HCT116 (cell line): Measurements from ENCODE around the gene HOMER2. TPM values are rescaled to one million over a fixed set of nuclear protein-coding genes. Genes with fewer than 3 reads are reported as not detected.

Experiments used
- ATAC-seq: fragments of 200-7000 bp; cut with Tn5 transposase; 2 replicates; pipeline ENCODE4 v1.9.1; 2020; ENCODE audit warnings: mild to moderate bottlenecking, moderate library complexity
- BruUV-seq: library from RNA; stranded (reverse); fragments of 400-500 nt; replicated peaks from 2 replicates; lab custom pipeline; 2021; lab: Mats Ljungman, UMichigan
- CTCF ChIA-PET: fragments of 300-600 bp; sonication (Branson Sonifier 250); formaldehyde crosslinking; loops from one replicate; lab custom pipeline; 2021; ENCODE audit warnings: antibody characterized with exemption; lab: Charles Lee
- POLR2A ChIA-PET: fragments of 300-600, 350-600 bp; sonication (Branson Sonifier 250); formaldehyde crosslinking; loops from one replicate; lab custom pipeline; 2021; ENCODE audit warnings: antibody characterized with exemption; lab: Charles Lee
- RAD21 ChIA-PET, 2 experiments: fragments of 300-600 bp; sonication (Branson Sonifier 250); formaldehyde crosslinking; loops; one replicate each; lab custom pipeline; 2023; ENCODE audit warnings: low total read pairs in 2 of 2; ENCODE audit not compliant: uncharacterized antibody in 2 of 2, unreplicated experiment in 2 of 2, low non-redundant PET in 1 of 2; lab: Charles Lee
- DNase-seq: peaks from one replicate; pipeline ENCODE4 v3.0.0-alpha.2; 2010; ENCODE audit warnings: low read depth, low spot score
- H2AFZ ChIP-seq: fragments of 200-600 bp; shearing (Covaris generic), sonication (generic); 2 replicates; pipeline ENCODE4 v1.6.1; 2017; ENCODE audit warnings: low read depth, mixed run types, mixed read lengths, antibody characterized with exemption, low read length; ENCODE audit not compliant: poor library complexity, severe bottlenecking
- H3K27ac ChIP-seq: 2 replicates; pipeline ENCODE4 v1.5.1; 2012; ENCODE audit warnings: low read depth, low read length
- H3K27me3 ChIP-seq: fragments of 200-600 bp; sonication (generic); 2 replicates; pipeline ENCODE4 v1.6.1; 2016; ENCODE audit warnings: mixed run types, low read length, mixed read lengths; ENCODE audit not compliant: insufficient read depth
- H3K36me3 ChIP-seq, 2 experiments: fragments of 200-500 bp in 1 of 2; fragments of 200-600 bp in 1 of 2; sonication (Bioruptor generic) in 1 of 2; sonication (generic) in 1 of 2; 2 replicates each; pipeline versions ENCODE4 v1.5.1 to v1.6.1; 2014 to 2016; ENCODE audit warnings: low read length in 2 of 2, inconsistent platforms in 1 of 2, mixed read lengths in 1 of 2, mixed run types in 1 of 2; ENCODE audit not compliant: insufficient read depth in 2 of 2, control insufficient read depth in 1 of 2
- H3K4me1 ChIP-seq, 2 experiments: fragments of 200-600 bp in 1 of 2; sonication (generic) in 1 of 2; 2 replicates each; pipeline versions ENCODE4 v1.5.1 to v1.6.1; 2012 to 2017; ENCODE audit warnings: low read length in 2 of 2, inconsistent platforms in 1 of 2, mild to moderate bottlenecking in 1 of 2, mixed read lengths in 1 of 2, mixed run types in 1 of 2, moderate library complexity in 1 of 2; ENCODE audit not compliant: insufficient read depth in 2 of 2, control insufficient read depth in 1 of 2
- H3K4me2 ChIP-seq: fragments of 200-600 bp; sonication (generic); 2 replicates; pipeline ENCODE4 v1.6.1; 2017; ENCODE audit warnings: mixed run types, low read length, mixed read lengths
- H3K4me3 ChIP-seq, 2 experiments: fragments of 200-600 bp in 1 of 2; sonication (generic) in 1 of 2; replicated peaks in 1 of 2; 2 replicates each; pipeline ENCODE4 v1.5.1; 2011 to 2016; ENCODE audit warnings: low read length in 2 of 2, control low read depth in 1 of 2, low read depth in 1 of 2, mild to moderate bottlenecking in 1 of 2, mixed read lengths in 1 of 2, mixed run types in 1 of 2
- H3K79me2 ChIP-seq: fragments of 200-600 bp; sonication (generic); 2 replicates; pipeline ENCODE4 v1.6.1; 2017; ENCODE audit warnings: mild to moderate bottlenecking, mixed run types, low read length, moderate library complexity, mixed read lengths; ENCODE audit not compliant: insufficient read depth
- H3K9ac ChIP-seq: fragments of 200-600 bp; sonication (generic); 2 replicates; pipeline ENCODE4 v1.6.1; 2016; ENCODE audit warnings: low read length, mixed read lengths
- H3K9me2 ChIP-seq: fragments of 200-600 bp; sonication (generic), shearing (Covaris generic); 2 replicates; pipeline ENCODE4 v1.6.1; 2017; ENCODE audit warnings: mixed run types, mild to moderate bottlenecking, moderate library complexity; ENCODE audit not compliant: insufficient read depth
- H3K9me3 ChIP-seq, 2 experiments: fragments of 200-500 bp in 1 of 2; fragments of 200-600 bp in 1 of 2; sonication (Bioruptor generic) in 1 of 2; sonication (generic) in 1 of 2; 2 replicates each; pipeline ENCODE4 v1.6.1; 2014 to 2017; ENCODE audit warnings: low read length in 2 of 2, mixed read lengths in 2 of 2, inconsistent platforms in 1 of 2, low read depth in 1 of 2, mild to moderate bottlenecking in 1 of 2, mixed run types in 1 of 2, moderate library complexity in 1 of 2; ENCODE audit not compliant: control insufficient read depth in 1 of 2, insufficient read depth in 1 of 2
- H4K20me1 ChIP-seq: fragments of 200-600 bp; sonication (generic), shearing (Covaris generic); 2 replicates; pipeline ENCODE4 v1.6.1; 2017; ENCODE audit warnings: mixed run types, mild to moderate bottlenecking, moderate library complexity; ENCODE audit not compliant: insufficient read depth
- CEBPB ChIP-seq: IDR thresholded peaks from 2 replicates; pipeline ENCODE4 v1.6.1; 2012; ENCODE audit warnings: low read depth
- EGR1 ChIP-seq: IDR thresholded peaks from 2 replicates; pipeline ENCODE4 v1.6.1; 2012; ENCODE audit warnings: low read depth
- ELF1 ChIP-seq: IDR thresholded peaks from 2 replicates; pipeline ENCODE4 v1.6.1; 2012; ENCODE audit warnings: low read depth, borderline replicate concordance
- EZH2phosphoT487 ChIP-seq: fragments of 200-600 bp; IDR thresholded peaks from 2 replicates; pipeline ENCODE4 v1.6.1; 2018; ENCODE audit warnings: antibody characterized with exemption, borderline replicate concordance
- MAX ChIP-seq: IDR thresholded peaks from 2 replicates; pipeline ENCODE4 v1.6.1; 2012
- POLR2A ChIP-seq: IDR thresholded peaks from 2 replicates; pipeline ENCODE4 v1.7.0; 2011; ENCODE audit warnings: borderline replicate concordance; ENCODE audit not compliant: insufficient read depth, insufficient read length; ENCODE audit errors: extremely low read depth
- POLR2AphosphoS5 ChIP-seq: IDR thresholded peaks from 2 replicates; pipeline ENCODE4 v1.6.1; 2011; ENCODE audit warnings: mild to moderate bottlenecking, low read depth, low read length, moderate library complexity
- RAD21 ChIP-seq: IDR thresholded peaks from 2 replicates; pipeline ENCODE4 v1.6.1; 2012; ENCODE audit warnings: low read depth, mild to moderate bottlenecking
- REST ChIP-seq: IDR thresholded peaks from 2 replicates; pipeline ENCODE4 v1.6.1; 2012; ENCODE audit warnings: low read depth
- SIN3A ChIP-seq: IDR thresholded peaks from 2 replicates; pipeline ENCODE4 v1.6.1; 2012; ENCODE audit warnings: low read depth
- SP1 ChIP-seq: IDR thresholded peaks from 2 replicates; pipeline ENCODE4 v1.6.1; 2012; ENCODE audit warnings: low read depth
- SRF ChIP-seq: IDR thresholded peaks from 2 replicates; pipeline ENCODE4 v1.6.1; 2012; ENCODE audit warnings: low read depth
- TCF7L2 ChIP-seq: IDR thresholded peaks from 2 replicates; pipeline ENCODE4 v1.7.0; 2011; ENCODE audit warnings: borderline replicate concordance, inconsistent platforms; ENCODE audit not compliant: insufficient read depth, insufficient read length; ENCODE audit errors: extremely low read depth
- YY1 ChIP-seq: IDR thresholded peaks from 2 replicates; pipeline ENCODE4 v1.6.1; 2011; ENCODE audit warnings: low read length, low read depth, moderate library complexity, mild to moderate bottlenecking; ENCODE audit not compliant: insufficient replicate concordance; ENCODE audit errors: extremely low read depth
- ZFX ChIP-seq: fragments of 450-650 bp; IDR thresholded peaks from 2 replicates; pipeline ENCODE4 v1.6.1; 2017
- intact Hi-C: fragments of 100-400 bp; cut with micrococcal nuclease; formaldehyde crosslinking; loops from 2 replicates; pipeline ENCODE4 v1.10.0; 2022
- total RNA-seq: library from RNA; stranded (reverse); gene quantifications from one replicate; pipeline ENCODE4 v1.2.1, GENCODE V29; 2021; ENCODE audit not compliant: unreplicated experiment

HOMER2 gene
- total RNA-seq, 1 experiment from 2014 or later: 3.9 TPM

GRCh38 chr15:82809308-82810060, 143.0 kb downstream of the HOMER2 start, which contains the start of gene WHAMM:
Gene WHAMM (plus strand): TSS chr15:82809628. CDS start chr15:82809727, 99 bp downstream.
- no peaks in the 10 kb centered on the region for H3K27me3 ChIP-seq
- ATAC-seq: peak; percentile 95
- intact Hi-C loops: loop anchor here (5.0 kb wide), 2 partner anchors 57 to 267 kb away; partner anchors contain the start of gene RPS17
- POLR2A ChIA-PET: no interaction called here
- CTCF ChIA-PET: interaction anchor here (1.3 kb wide), 1 partner anchor 278 kb away, joined by 3 read pairs; no protein-coding TSS in a partner anchor
- peaks cover 9 to 29% of the 10 kb centered on the region in 2 experiments; a peak in 2 of 4 replicates for H3K4me1 ChIP-seq
- peak within 1 kb of the TSS; percentile 88 for H3K4me2 ChIP-seq
- peak within 1 kb of the TSS; percentile 90 for H3K9ac ChIP-seq
- H3K9me2 ChIP-seq: no peaks in the 10 kb centered on the region
- no peaks in the 10 kb centered on the region for H4K20me1 ChIP-seq
- DNase-seq: peak; percentile 96
- no peaks in the 10 kb centered on the region for H3K9me3 ChIP-seq
- H2AFZ ChIP-seq: peak within 1 kb of the TSS; percentile 75
- TF ChIP-seq SRF: no peak
- TF ChIP-seq POLR2A: peak; percentile 48
- peak; percentile 62 for TF ChIP-seq YY1
- peak; percentile 47; the same call in 1 of the 2 replicates for TF ChIP-seq MAX
- TF ChIP-seq TCF7L2: no peak
- peak; percentile 96 for TF ChIP-seq SP1
- TF ChIP-seq CEBPB: peak; percentile 64; the same call in 1 of the 2 replicates
- TF ChIP-seq EZH2phosphoT487: no peak
- TF ChIP-seq RAD21: no peak
- TF ChIP-seq REST: no peak
- TF ChIP-seq SIN3A: peak; percentile 48; the same call in 1 of the 2 replicates
- no peak for TF ChIP-seq ELF1
- peak; percentile 87 for TF ChIP-seq POLR2AphosphoS5
- peak; percentile 97 for TF ChIP-seq ZFX
- no peak for TF ChIP-seq EGR1
- H3K79me2 ChIP-seq: peaks cover 30% of the 10 kb centered on the region
- peak within 1 kb of the TSS; percentile 96 for H3K27ac ChIP-seq
- peaks cover 0 to 4% of the 10 kb centered on the region in 2 experiments; a peak in 1 of 4 replicates for H3K36me3 ChIP-seq
- H3K4me3 ChIP-seq: peak within 1 kb of the TSS; percentile 66 to 74
- RAD21 ChIA-PET: no interaction called here
- BruUV-seq: no TSS peak
